Smooth muscle cell (in vitro differentiated cells): Measurements from ENCODE around the gene TAPBP. TPM values are rescaled to one million over a fixed set of nuclear protein-coding genes. Genes with fewer than 3 reads are reported as not detected.

ENCODE experiments used
- DNase-seq: peaks from one replicate; lab custom pipeline; 2025; ENCODE audit not compliant: unreplicated experiment; lab: John Stamatoyannopoulos, UW
- H2AFZ ChIP-seq: fragments of 200-600 bp; sonication (generic); 2 replicates; pipeline ENCODE4 v1.6.0; 2016; ENCODE audit warnings: antibody characterized with exemption, low read depth, mild to moderate bottlenecking
- H3F3A ChIP-seq: fragments of 200-600 bp; sonication (generic); 2 replicates; pipeline ENCODE4 v1.6.0; 2017; ENCODE audit warnings: antibody characterized with exemption, low read depth
- H3K27ac ChIP-seq: fragments of 200-600 bp; sonication (generic); 2 replicates; pipeline ENCODE4 v1.5.1; 2016; ENCODE audit warnings: low read depth, mild to moderate bottlenecking
- H3K27me3 ChIP-seq: fragments of 200-600 bp; sonication (generic); 2 replicates; pipeline ENCODE4 v1.6.1; 2016; ENCODE audit warnings: low read depth, mild to moderate bottlenecking
- H3K36me3 ChIP-seq: fragments of 200-600 bp; sonication (generic); 2 replicates; pipeline ENCODE4 v1.5.1; 2016; ENCODE audit warnings: low read depth
- H3K4me1 ChIP-seq: fragments of 200-600 bp; sonication (generic); 2 replicates; pipeline ENCODE4 v1.5.1; 2016; ENCODE audit warnings: low read depth
- H3K4me2 ChIP-seq: fragments of 200-600 bp; sonication (generic); 2 replicates; pipeline ENCODE4 v1.6.0; 2016; ENCODE audit warnings: mild to moderate bottlenecking
- H3K4me3 ChIP-seq: fragments of 200-600 bp; sonication (generic); 2 replicates; pipeline ENCODE4 v1.5.1; 2016; ENCODE audit warnings: mild to moderate bottlenecking
- H3K79me2 ChIP-seq: fragments of 200-600 bp; sonication (generic); 2 replicates; pipeline ENCODE4 v1.6.0; 2016; ENCODE audit warnings: low read depth, mild to moderate bottlenecking
- H3K9ac ChIP-seq: fragments of 200-600 bp; sonication (generic); 2 replicates; pipeline ENCODE4 v1.6.0; 2016; ENCODE audit warnings: low read depth
- H3K9me3 ChIP-seq: fragments of 200-600 bp; sonication (generic); replicated peaks from 2 replicates; pipeline ENCODE4 v1.5.1; 2016; ENCODE audit warnings: low read depth
- H4K20me1 ChIP-seq: fragments of 200-600 bp; sonication (generic); 2 replicates; pipeline ENCODE4 v1.6.0; 2016; ENCODE audit warnings: low read depth
- CTCF ChIP-seq: fragments of 200-600 bp; sonication (generic); IDR thresholded peaks from 2 replicates; pipeline ENCODE4 v1.5.1; 2017; ENCODE audit warnings: borderline replicate concordance, mild to moderate bottlenecking, antibody characterized with exemption; ENCODE audit not compliant: insufficient read depth, poor library complexity, severe bottlenecking
- WGBS: methylation state at CpG from one replicate; pipeline ENCODE4 v1.1.7; 2016; ENCODE audit warnings: low lambda C conversion rate; 5-methylcytosine and 5-hydroxymethylcytosine counted together
- polyA plus RNA-seq: library from polyadenylated mRNA; unstranded; fragments of >200 nt; fragmentation: Nextera tagmentation; extraction: Ambion mirVana; gene quantifications from 2 replicates; pipeline ENCODE4 v1.2.1, GENCODE V29; 2016
- total RNA-seq: library from RNA; depleted of rRNA; stranded (reverse); fragments of >200 nt; gene quantifications from 2 replicates; pipeline ENCODE4 v1.2.3, GENCODE V29; 2014

The TAPBP gene
- total and polyA plus RNA-seq, 2 experiments from 2014 or later: 34.7 to 75.9 TPM

GRCh38 chr6:33292996-33293682 lies 20.7 kb downstream of the TAPBP start:
- Histone ChIP-seq H4K20me1 (no peaks in the 10 kb centered on the region), H3K27me3 (no peaks in the 10 kb centered on the region), H2AFZ (no peak overlapping the region), H3K79me2 (peaks cover 18% of the 10 kb centered on the region), H3K4me2 (no peak overlapping the region), H3K9me3 (no peaks in the 10 kb centered on the region), H3F3A (peaks cover 18% of the 10 kb centered on the region), H3K27ac (no peak overlapping the region), H3K4me1 (peaks cover 17% of the 10 kb centered on the region), H3K4me3 (no peak overlapping the region), H3K9ac (no peak overlapping the region), H3K36me3 (no peaks in the 10 kb centered on the region)
- no peak for TF ChIP-seq CTCF
- WGBS: 96% methylated on average over 16 of the region's 16 CpGs
- DNase-seq: no peak

DNA sequence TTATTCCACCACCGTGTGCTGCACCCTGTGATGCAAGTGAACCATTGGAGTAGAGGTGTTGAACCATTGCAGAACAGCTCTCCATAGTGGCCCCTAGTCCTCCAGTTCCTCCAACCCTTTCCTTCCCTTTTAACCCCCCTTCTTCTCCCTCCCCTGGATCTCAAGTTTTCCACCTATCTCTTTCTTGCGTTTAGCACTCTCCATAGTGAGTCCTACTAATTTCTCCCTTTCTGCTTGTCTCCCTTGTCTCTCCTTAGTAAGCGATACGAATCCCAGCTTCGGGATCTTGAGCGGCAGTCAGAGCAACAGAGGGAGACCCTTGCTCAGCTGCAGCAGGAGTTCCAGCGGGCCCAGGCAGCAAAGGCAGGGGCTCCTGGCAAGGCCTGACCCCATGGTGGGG lies 23.4 kb downstream of the TAPBP start:
- WGBS: 85% methylated on average over 7 of the region's 7 CpGs
- H3K4me1 ChIP-seq: peaks cover 13% of the 10 kb centered on the region
- peak overlapping the region; percentile 70 for H3K4me3 ChIP-seq
- H3F3A ChIP-seq: peaks cover 18% of the 10 kb centered on the region
- peak overlapping the region; percentile 94 for H3K4me2 ChIP-seq
- H3K27me3 ChIP-seq: no peaks in the 10 kb centered on the region
- no peak for DNase-seq
- no peaks in the 10 kb centered on the region for H4K20me1 ChIP-seq
- H3K27ac ChIP-seq: peak overlapping the region; percentile 31
- no peaks in the 10 kb centered on the region for H3K36me3 ChIP-seq
- no peaks in the 10 kb centered on the region for H3K9me3 ChIP-seq
- H2AFZ ChIP-seq: no peak overlapping the region
- peak overlapping the region; percentile 83 for H3K9ac ChIP-seq
- peaks cover 36% of the 10 kb centered on the region for H3K79me2 ChIP-seq
- TF ChIP-seq CTCF: no peak

DNA sequence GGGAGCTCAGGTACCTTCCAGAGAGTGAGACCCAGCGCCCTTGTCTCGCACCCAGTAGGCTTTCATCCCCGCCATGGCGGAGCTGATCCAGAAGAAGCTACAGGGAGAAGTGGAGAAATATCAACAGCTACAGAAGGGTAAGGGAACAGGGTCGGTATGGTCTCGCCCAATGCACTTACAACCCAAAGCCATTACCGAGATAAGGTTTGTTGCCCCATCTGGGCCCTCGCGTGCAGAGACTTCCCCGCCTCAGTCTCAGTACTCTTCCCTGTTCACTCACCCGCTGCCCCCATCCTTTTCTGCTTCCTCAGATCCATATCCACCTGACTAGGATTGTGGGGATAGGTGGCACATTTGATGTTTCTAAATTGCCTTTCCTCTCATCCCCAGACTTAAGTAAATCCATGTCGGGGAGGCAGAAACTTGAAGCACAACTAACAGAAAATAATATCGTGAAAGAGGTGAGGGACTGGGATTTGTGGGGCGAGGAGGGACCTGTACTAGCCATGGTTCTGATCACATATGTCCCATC lies 24.0 kb downstream of the TAPBP start:
- TF ChIP-seq CTCF: no peak
- Histone ChIP-seq H3K27me3 (no peaks in the 10 kb centered on the region), H3K9ac (peak overlapping the region; percentile 83), H3F3A (peaks cover 18% of the 10 kb centered on the region), H2AFZ (peak overlapping the region; percentile 91), H4K20me1 (no peaks in the 10 kb centered on the region), H3K4me1 (peaks cover 13% of the 10 kb centered on the region), H3K9me3 (no peaks in the 10 kb centered on the region), H3K27ac (peak overlapping the region; percentile 36), H3K79me2 (peaks cover 40% of the 10 kb centered on the region), H3K4me2 (peak overlapping the region; percentile 94), H3K4me3 (peak overlapping the region; percentile 70), H3K36me3 (no peaks in the 10 kb centered on the region)
- DNase-seq: no peak
- 5% methylated on average over 14 of the region's 14 CpGs for WGBS
